Measurements from ENCODE around the gene RAB3C. TPM values are rescaled to one million over a fixed set of nuclear protein-coding genes. Genes with fewer than 3 reads are reported as not detected.

The RAB3C gene
- total RNA-seq, 2 donors from 2014 or later = 0.41 to 2.8 TPM

- Histone ChIP-seq H3K4me1 (ENCODE audit: control insufficient read depth in 1 of 2, low read depth in 2 of 2) (no peaks in the 10 kb centered on the region), H3K27me3 (replicated peaks; ENCODE audit: insufficient read depth) (no peaks in the 10 kb centered on the region), H3K9me3 (no peaks in the 10 kb centered on the region), H3K27ac (no peak overlapping the region), H3K4me3 (no peak overlapping the region), H3K36me3 (no peaks in the 10 kb centered on the region)
- DNase-seq (ENCODE audit: low spot score) = no peak
- ATAC-seq (ENCODE audit: insufficient number of reproducible peaks, low FRiP score, low read depth) = no peak
- peak; percentile 52 for TF ChIP-seq CTCF (IDR thresholded peaks at IDR 0.05)
These were observed 288.9 kb downstream of the RAB3C start for GRCh38 chr5:58871648-58872242.

GRCh38 chr5:58872670-58873273 lies 289.9 kb downstream of the RAB3C start:
- TF ChIP-seq CTCF (IDR thresholded peaks at IDR 0.05) = no peak
- no peaks in the 10 kb centered on the region for H3K36me3 ChIP-seq
- no peak overlapping the region for H3K4me3 ChIP-seq
- no peaks in the 10 kb centered on the region for H3K4me1 ChIP-seq (ENCODE audit: control insufficient read depth in 1 of 2, low read depth in 2 of 2)
- no peaks in the 10 kb centered on the region for H3K9me3 ChIP-seq
- no peak for ATAC-seq (ENCODE audit: insufficient number of reproducible peaks, low FRiP score, low read depth)
- DNase-seq (ENCODE audit: low spot score) = no peak
- no peak overlapping the region for H3K27ac ChIP-seq
- no peaks in the 10 kb centered on the region for H3K27me3 ChIP-seq (replicated peaks; ENCODE audit: insufficient read depth)

GRCh38 chr5:58875599-58875998 lies 292.7 kb downstream of the RAB3C start:
- DNase-seq (ENCODE audit: low spot score) (no peak), ATAC-seq (ENCODE audit: insufficient number of reproducible peaks, low FRiP score, low read depth) (no peak)
- H3K9me3 ChIP-seq = no peaks in the 10 kb centered on the region
- no peak overlapping the region for H3K27ac ChIP-seq
- no peak for TF ChIP-seq CTCF (IDR thresholded peaks at IDR 0.05)
- H3K4me3 ChIP-seq = no peak overlapping the region
- H3K36me3 ChIP-seq = no peaks in the 10 kb centered on the region
- no peaks in the 10 kb centered on the region for H3K27me3 ChIP-seq (replicated peaks; ENCODE audit: insufficient read depth)
- no peaks in the 10 kb centered on the region for H3K4me1 ChIP-seq (ENCODE audit: control insufficient read depth in 1 of 2, low read depth in 2 of 2)

GRCh38 chr5:58885260-58885659 lies 302.4 kb downstream of the RAB3C start:
- H3K4me1 ChIP-seq (ENCODE audit: control insufficient read depth in 1 of 2, low read depth in 2 of 2) = peaks cover 8 to 27% of the 10 kb centered on the region in 2 donors
- no peak overlapping the region for H3K27ac ChIP-seq
- H3K27me3 ChIP-seq (replicated peaks; ENCODE audit: insufficient read depth) = no peaks in the 10 kb centered on the region
- ATAC-seq (ENCODE audit: insufficient number of reproducible peaks, low FRiP score, low read depth) (no peak), DNase-seq (ENCODE audit: low spot score) (no peak)
- no peak for TF ChIP-seq CTCF (IDR thresholded peaks at IDR 0.05)
- H3K4me3 ChIP-seq = no peak overlapping the region
- H3K36me3 ChIP-seq = no peaks in the 10 kb centered on the region
- H3K9me3 ChIP-seq = no peaks in the 10 kb centered on the region

- Histone ChIP-seq H3K4me1 (ENCODE audit: control insufficient read depth in 1 of 2, low read depth in 2 of 2) (peaks cover 9 to 36% of the 10 kb centered on the region in 2 donors), H3K27me3 (replicated peaks; ENCODE audit: insufficient read depth) (no peaks in the 10 kb centered on the region), H3K4me3 (no peak overlapping the region), H3K27ac (peak overlapping the region in 1 of 2 donors; percentile 74), H3K9me3 (no peaks in the 10 kb centered on the region), H3K36me3 (no peaks in the 10 kb centered on the region)
- DNase-seq (ENCODE audit: low spot score) (no peak), ATAC-seq (ENCODE audit: insufficient number of reproducible peaks, low FRiP score, low read depth) (peak; percentile 28)
- TF ChIP-seq CTCF (IDR thresholded peaks at IDR 0.05) = peak; percentile 89
These were observed 303.7 kb downstream of the RAB3C start for GRCh38 chr5:58886315-58887207.
